LHCN-M2 (cell line): ENCODE results near the gene RASSF1. TPM values are rescaled to one million over a fixed set of nuclear protein-coding genes. Genes with fewer than 3 reads are reported as not detected.

ENCODE experiments used
- DNase-seq: peaks from one replicate; pipeline ENCODE4 v3.0.0-alpha.2; 2012; ENCODE audit warnings: low read depth
- polyA plus RNA-seq: library from polyadenylated mRNA; unstranded; fragments of >200 nt; gene quantifications from one replicate; pipeline ENCODE4 v1.2.1, GENCODE V29; 2012; ENCODE audit warnings: missing spikeins
- total RNA-seq: library from RNA; depleted of rRNA; stranded (reverse); fragments of >200 nt; gene quantifications from 2 replicates; pipeline ENCODE4 v1.2.3, GENCODE V29; 2014; rRNA removed

Gene RASSF1
- 26.3 and 32.4 TPM in 2 replicates for total RNA-seq
- 33.2 TPM for polyA plus RNA-seq

- DNase-seq, result peak; percentile 23
Observed at GRCh38 chr3:50340448-50341329, at the start of gene RASSF1. Gene RASSF1, minus strand, starts transcription at chr3:50340836. Its CDS starts 31 bp downstream, at chr3:50340805.

GRCh38 chr3:50389414-50389767, 48.8 kb upstream of the RASSF1 start:
- DNase-seq, result no peak

- no peak for DNase-seq
Observed at GRCh38 chr3:50388720-50389413, 48.2 kb upstream of the RASSF1 start.

- no peak for DNase-seq
Observed at GRCh38 chr3:50388016-50388719, 47.5 kb upstream of the RASSF1 start.

- no peak for DNase-seq
Observed at GRCh38 chr3:50385754-50386153, 45.1 kb upstream of the RASSF1 start.

- no peak for DNase-seq
Observed at GRCh38 chr3:50383750-50384149, 43.1 kb upstream of the RASSF1 start.

- DNase-seq, result no peak
Observed at GRCh38 chr3:50382722-50383121, 42.1 kb upstream of the RASSF1 start.

GRCh38 chr3:50381383-50381782, 40.7 kb upstream of the RASSF1 start:
- no peak for DNase-seq

- DNase-seq, result no peak
Observed at GRCh38 chr3:50380405-50381085, 39.9 kb upstream of the RASSF1 start.

GRCh38 chr3:50378757-50379156, 38.1 kb upstream of the RASSF1 start:
- DNase-seq, result no peak

GRCh38 chr3:50378024-50378423, 37.4 kb upstream of the RASSF1 start:
- DNase-seq, result no peak

- no peak for DNase-seq
Observed at GRCh38 chr3:50375258-50375931, 34.8 kb upstream of the RASSF1 start.

GRCh38 chr3:50374363-50375257, 34.0 kb upstream of the RASSF1 start:
- DNase-seq, result no peak

- DNase-seq, result no peak
Observed at GRCh38 chr3:50373146-50374051, 32.8 kb upstream of the RASSF1 start.

GRCh38 chr3:50372349-50372748, 31.7 kb upstream of the RASSF1 start:
- DNase-seq, result no peak

- peak; percentile 19 for DNase-seq
Observed at GRCh38 chr3:50371133-50371685, 30.6 kb upstream of the RASSF1 start.

GRCh38 chr3:50370594-50370993, 30.0 kb upstream of the RASSF1 start:
- DNase-seq, result no peak

GRCh38 chr3:50369012-50369670, 28.5 kb upstream of the RASSF1 start:
- no peak for DNase-seq
